Measurements from ENCODE around the gene NSUN7.

NSUN7 gene

DNA sequence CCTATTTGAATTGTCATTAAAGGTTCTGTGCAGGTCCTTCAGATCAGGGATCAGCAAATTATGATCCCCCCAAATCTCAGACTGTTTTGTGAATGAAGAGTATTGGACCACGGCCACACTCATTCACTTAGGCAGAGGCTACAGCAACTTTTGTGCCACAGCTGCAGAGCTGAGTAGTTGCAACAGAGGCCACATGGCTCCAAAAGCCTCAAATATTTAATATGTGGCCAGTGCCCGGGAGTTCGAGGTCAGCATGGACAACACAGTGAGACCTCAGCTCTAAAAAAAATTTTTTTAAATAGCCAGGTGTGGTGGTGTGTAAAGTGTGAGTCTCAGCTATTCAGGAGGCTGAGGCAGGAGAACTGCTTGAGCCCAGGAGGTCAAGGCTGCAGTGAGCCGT lies 100.7 kb downstream of the NSUN7 start:
- no peak for DNase-seq

- DNase-seq = no peak
Observed at GRCh38 chr4:40856277-40856839, 106.6 kb downstream of the NSUN7 start.

DNA sequence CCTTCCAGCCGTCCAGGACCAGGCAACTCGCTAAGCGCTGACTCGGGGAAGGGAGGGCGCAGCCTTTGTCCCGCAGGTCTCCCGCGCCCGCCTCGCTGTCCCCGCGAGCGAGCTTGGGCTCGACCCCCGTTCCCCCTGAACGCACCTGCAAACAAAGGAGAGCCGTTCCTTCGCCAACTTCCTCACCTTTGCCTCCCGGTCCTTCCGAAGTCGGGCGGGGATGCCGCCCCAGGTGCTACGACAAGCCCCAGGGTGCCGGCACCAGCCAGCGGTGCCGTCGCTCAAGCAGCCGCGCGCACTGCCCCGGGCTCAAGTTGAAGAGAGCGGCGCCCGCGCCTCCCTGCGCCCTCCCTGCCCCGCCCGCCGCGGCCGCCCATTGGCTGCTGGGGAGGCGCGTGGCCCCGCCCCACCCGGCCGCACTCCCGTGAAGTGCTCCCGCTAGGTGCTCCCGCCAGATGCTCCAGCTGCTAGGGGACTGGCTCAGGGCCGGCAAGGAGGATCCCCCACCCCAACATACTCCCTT lies 107.1 kb downstream of the NSUN7 start:
- peak; percentile 81 for DNase-seq

DNA sequence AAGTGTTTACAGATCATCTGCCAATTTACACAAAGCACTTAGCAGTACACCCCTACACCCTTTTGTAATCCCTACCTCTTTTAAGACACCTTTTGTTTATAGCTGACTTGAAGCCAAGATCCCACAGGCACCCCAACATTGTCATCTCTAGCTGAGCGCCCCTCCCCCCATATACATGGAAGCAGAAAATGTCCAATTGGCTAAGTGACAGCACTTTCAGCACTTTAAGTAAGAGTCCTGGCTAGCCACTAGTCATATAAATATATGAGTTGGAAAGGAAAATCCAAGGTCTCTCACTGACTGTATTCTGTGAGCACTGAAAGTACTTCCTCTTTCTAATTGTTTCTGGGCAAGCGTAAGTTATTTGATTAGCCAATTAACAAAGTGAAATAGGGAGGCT lies 108.2 kb downstream of the NSUN7 start:
- no peak for DNase-seq

- DNase-seq = peak; percentile 44
Observed at GRCh38 chr4:40858962-40859361, 109.2 kb downstream of the NSUN7 start.
